Measurements from ENCODE around the gene IFT52.
"Not testable (repeated sequence)": the region's sequence is repeated elsewhere in the genome, so short reads cannot be mapped to it uniquely, and the experiment has no call there.

Gene IFT52

GRCh38 chr20:43568706-43569105 is 22.0 kb upstream of the IFT52 start:
- DNase-seq, result no peak

GRCh38 chr20:43569282-43569681 is 21.5 kb upstream of the IFT52 start:
- DNase-seq, result no peak

- DNase-seq, result no peak
Measured at GRCh38 chr20:43570496-43570895, 20.2 kb upstream of the IFT52 start.

GRCh38 chr20:43571310-43571709 is 19.4 kb upstream of the IFT52 start:
- DNase-seq, result no peak

- DNase-seq, result no peak
Measured at GRCh38 chr20:43571771-43572170, 19.0 kb upstream of the IFT52 start.

GRCh38 chr20:43572891-43573290 is 17.8 kb upstream of the IFT52 start:
- DNase-seq, result no peak

GRCh38 chr20:43576108-43576507 is 14.6 kb upstream of the IFT52 start:
- DNase-seq, result no peak

GRCh38 chr20:43579861-43580793 is 10.6 kb upstream of the IFT52 start:
- no peak for DNase-seq

- DNase-seq, result no peak
Measured at GRCh38 chr20:43583133-43583864, 7.4 kb upstream of the IFT52 start.

GRCh38 chr20:43583982-43584432 is 6.7 kb upstream of the IFT52 start:
- DNase-seq, result peak; percentile 88

GRCh38 chr20:43584448-43585136 is 6.1 kb upstream of the IFT52 start:
- DNase-seq, result peak; percentile 54

GRCh38 chr20:43586641-43587040 is 4.1 kb upstream of the IFT52 start:
- DNase-seq, result no peak

- not testable (repeated sequence) for DNase-seq
Measured at GRCh38 chr20:43588526-43588925, 2.2 kb upstream of the IFT52 start.

- no peak for DNase-seq
Measured at GRCh38 chr20:43590036-43590391, 723 bp upstream of the IFT52 start.

- DNase-seq, result not testable (repeated sequence)
Measured at GRCh38 chr20:43601960-43602359, 11.2 kb downstream of the IFT52 start.

- DNase-seq, result no peak
Measured at GRCh38 chr20:43603124-43603523, 12.4 kb downstream of the IFT52 start.

- DNase-seq, result no peak
Measured at GRCh38 chr20:43605715-43606114, 15.0 kb downstream of the IFT52 start.

- not testable (repeated sequence) for DNase-seq
Measured at GRCh38 chr20:43607278-43607677, 16.5 kb downstream of the IFT52 start.

- DNase-seq, result no peak
Measured at GRCh38 chr20:43631598-43631997, 40.9 kb downstream of the IFT52 start.

GRCh38 chr20:43636429-43636828 is 45.7 kb downstream of the IFT52 start:
- DNase-seq, result no peak

GRCh38 chr20:43642548-43642947 is 51.8 kb downstream of the IFT52 start:
- no peak for DNase-seq

GRCh38 chr20:43650997-43651525 is 60.3 kb downstream of the IFT52 start:
- no peak for DNase-seq

- DNase-seq, result not testable (repeated sequence)
Measured at GRCh38 chr20:43651650-43652184, 61.0 kb downstream of the IFT52 start.

Measured in fibroblast of skin of abdomen (primary cell).